ENCODE data around the gene SIPA1L3. TPM values are rescaled to one million over a fixed set of nuclear protein-coding genes. Genes with fewer than 3 reads are reported as not detected.

Gene SIPA1L3
- polyA plus RNA-seq, 1 of the 3 experiments (the other 2 are of a cell fraction): 11.6 TPM

DNA sequence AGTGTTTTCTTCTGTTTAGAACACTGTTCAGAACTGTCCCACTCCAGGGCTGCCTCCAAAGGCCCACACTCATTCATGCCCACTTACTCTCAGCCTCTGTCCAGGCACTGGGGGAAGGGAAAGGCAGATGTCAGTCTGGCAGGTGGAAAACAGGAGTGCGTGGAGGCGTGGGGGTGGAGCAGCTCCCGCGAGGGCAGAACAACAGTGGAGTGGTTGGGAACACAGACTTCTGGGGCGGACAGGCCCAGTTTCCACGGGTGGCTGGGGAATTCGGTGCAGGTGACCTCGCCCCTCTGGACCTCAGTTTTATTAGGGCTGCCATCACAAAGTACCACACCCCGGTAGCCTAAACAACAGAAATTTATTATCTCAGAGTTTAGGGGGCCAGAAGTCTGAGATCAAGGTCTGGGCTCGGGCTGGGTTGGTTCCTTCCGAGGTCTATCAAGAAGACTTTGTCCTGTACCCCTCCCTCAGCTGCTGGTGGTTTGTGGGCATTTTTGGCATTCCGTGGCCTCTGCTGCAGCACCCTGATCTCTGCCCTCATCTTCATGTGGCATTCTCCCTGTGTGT is 59.7 kb downstream of the SIPA1L3 start:
- POLR2A ChIA-PET: interaction anchor here (0.8 kb wide), 1 partner anchor 38 kb away, joined by 3 read pairs; no protein-coding TSS in a partner anchor

DNA sequence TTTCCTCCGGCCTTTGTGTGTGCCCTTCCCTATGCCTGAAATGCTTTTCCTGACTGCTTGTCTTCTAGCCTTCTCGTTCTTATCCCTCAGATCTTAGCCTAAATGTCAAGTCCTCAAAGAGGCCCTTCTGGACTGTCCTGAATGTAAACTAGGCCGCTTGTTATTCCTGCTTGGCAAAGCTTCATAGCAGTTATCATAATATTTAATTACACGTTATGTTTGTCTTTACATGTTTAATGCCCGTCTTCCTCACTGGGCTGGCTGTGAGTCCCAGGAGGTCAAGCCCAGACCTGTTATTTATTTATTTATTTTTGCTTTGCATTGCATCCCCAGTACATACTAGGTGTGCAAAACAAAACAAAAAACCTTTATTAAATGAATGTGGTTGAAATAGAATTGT is 62.7 kb downstream of the SIPA1L3 start:
- no peak overlapping the region for H3K9ac ChIP-seq
- no peaks in the 10 kb centered on the region for H3K9me2 ChIP-seq
- H3K4me2 ChIP-seq: no peak overlapping the region
- no peak for DNase-seq
- H4K20me1 ChIP-seq (ENCODE audit: insufficient read depth): no peaks in the 10 kb centered on the region
- no peaks in the 10 kb centered on the region for H3K9me3 ChIP-seq
- WGBS (ENCODE audit: low lambda C conversion rate): 95% methylated on average over 5 of the region's 5 CpGs
- ChIA-PET CTCF (no interaction called here), POLR2A (no interaction called here)
- H3K27ac ChIP-seq (ENCODE audit: low read depth in 2 of 2, low read length in 1 of 2): no peak overlapping the region
- no peaks in the 10 kb centered on the region for H3K27me3 ChIP-seq (ENCODE audit: insufficient read depth)
- H3K79me2 ChIP-seq (ENCODE audit: insufficient read depth): peaks cover 99% of the 10 kb centered on the region
- H3K4me3 ChIP-seq (ENCODE audit: low read depth in 2 of 2, low read length in 1 of 2): no peak overlapping the region
- H3K36me3 ChIP-seq (replicated peaks in 1 of 2; ENCODE audit: control insufficient read depth in 1 of 2, insufficient read depth in 2 of 2, low read length in 1 of 2): no peaks in the 10 kb centered on the region
- H3K4me1 ChIP-seq (ENCODE audit: control insufficient read depth in 1 of 2, insufficient read depth in 2 of 2, low read depth in 1 of 2, low read length in 1 of 2): peaks cover 5 to 14% of the 10 kb centered on the region in 2 experiments; a peak in 1 of 4 replicates
- TF ChIP-seq GATA2 (CRISPR knock-in tag; IDR thresholded peaks at IDR 0.05) (no peak), MEF2A (IDR thresholded peaks at IDR 0.05; ENCODE audit: borderline replicate concordance, low read depth) (no peak)
- no peak overlapping the region for H2AFZ ChIP-seq (ENCODE audit: low read depth)
- no peaks in the 10 kb centered on the region for H3F3A ChIP-seq (replicated peaks; ENCODE audit: insufficient read depth)

More for the DNA sequence above, 59.7 kb downstream of the SIPA1L3 start:
- Histone ChIP-seq H3K9ac (no peak overlapping the region), H3K4me2 (no peak overlapping the region), H4K20me1 (ENCODE audit: insufficient read depth) (no peaks in the 10 kb centered on the region), H3K9me3 (no peaks in the 10 kb centered on the region), H3F3A (replicated peaks; ENCODE audit: insufficient read depth) (peaks cover 5% of the 10 kb centered on the region), H3K27me3 (ENCODE audit: insufficient read depth) (no peaks in the 10 kb centered on the region), H3K4me1 (ENCODE audit: control insufficient read depth in 1 of 2, insufficient read depth in 2 of 2, low read depth in 1 of 2, low read length in 1 of 2) (peaks cover 5 to 14% of the 10 kb centered on the region in 2 experiments; a peak in 2 of 4 replicates), H3K27ac (ENCODE audit: low read depth in 2 of 2, low read length in 1 of 2) (peak overlapping the region in 1 of 2 experiments; percentile 30; a peak in 1 of 4 replicates), H3K9me2 (no peaks in the 10 kb centered on the region), H3K36me3 (replicated peaks in 1 of 2; ENCODE audit: control insufficient read depth in 1 of 2, insufficient read depth in 2 of 2, low read length in 1 of 2) (peaks cover 0 to 3% of the 10 kb centered on the region in 2 experiments), H2AFZ (ENCODE audit: low read depth) (no peak overlapping the region), H3K79me2 (ENCODE audit: insufficient read depth) (peaks cover 99% of the 10 kb centered on the region), H3K4me3 (ENCODE audit: low read depth in 2 of 2, low read length in 1 of 2) (no peak overlapping the region)
- CTCF ChIA-PET: no interaction called here
- WGBS (ENCODE audit: low lambda C conversion rate): 82% methylated on average over 12 of the region's 12 CpGs
- TF ChIP-seq, protein P1, sequence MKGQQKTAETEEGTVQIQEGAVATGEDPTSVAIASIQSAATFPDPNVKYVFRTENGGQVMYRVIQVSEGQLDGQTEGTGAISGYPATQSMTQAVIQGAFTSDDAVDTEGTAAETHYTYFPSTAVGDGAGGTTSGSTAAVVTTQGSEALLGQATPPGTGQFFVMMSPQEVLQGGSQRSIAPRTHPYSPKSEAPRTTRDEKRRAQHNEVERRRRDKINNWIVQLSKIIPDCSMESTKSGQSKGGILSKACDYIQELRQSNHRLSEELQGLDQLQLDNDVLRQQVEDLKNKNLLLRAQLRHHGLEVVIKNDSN (IDR thresholded peaks at IDR 0.05; ENCODE audit: borderline replicate concordance, low read depth): no peak
- TF ChIP-seq SMC3 (IDR thresholded peaks at IDR 0.05; ENCODE audit: low read depth, low read length): no peak
- TF ChIP-seq, protein P2, sequence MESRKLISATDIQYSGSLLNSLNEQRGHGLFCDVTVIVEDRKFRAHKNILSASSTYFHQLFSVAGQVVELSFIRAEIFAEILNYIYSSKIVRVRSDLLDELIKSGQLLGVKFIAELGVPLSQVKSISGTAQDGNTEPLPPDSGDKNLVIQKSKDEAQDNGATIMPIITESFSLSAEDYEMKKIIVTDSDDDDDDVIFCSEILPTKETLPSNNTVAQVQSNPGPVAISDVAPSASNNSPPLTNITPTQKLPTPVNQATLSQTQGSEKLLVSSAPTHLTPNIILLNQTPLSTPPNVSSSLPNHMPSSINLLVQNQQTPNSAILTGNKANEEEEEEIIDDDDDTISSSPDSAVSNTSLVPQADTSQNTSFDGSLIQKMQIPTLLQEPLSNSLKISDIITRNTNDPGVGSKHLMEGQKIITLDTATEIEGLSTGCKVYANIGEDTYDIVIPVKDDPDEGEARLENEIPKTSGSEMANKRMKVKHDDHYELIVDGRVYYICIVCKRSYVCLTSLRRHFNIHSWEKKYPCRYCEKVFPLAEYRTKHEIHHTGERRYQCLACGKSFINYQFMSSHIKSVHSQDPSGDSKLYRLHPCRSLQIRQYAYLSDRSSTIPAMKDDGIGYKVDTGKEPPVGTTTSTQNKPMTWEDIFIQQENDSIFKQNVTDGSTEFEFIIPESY (IDR thresholded peaks at IDR 0.05; ENCODE audit: borderline replicate concordance, low read depth): no peak
- no peak for TF ChIP-seq FOXM1 (IDR thresholded peaks at IDR 0.05; ENCODE audit: low read depth)
- no peak for TF ChIP-seq MEF2A (IDR thresholded peaks at IDR 0.05; ENCODE audit: borderline replicate concordance, low read depth)
- TF ChIP-seq RAD21 (IDR thresholded peaks at IDR 0.05; ENCODE audit: low read length): no peak
- no peak for TF ChIP-seq FOSL2 (IDR thresholded peaks at IDR 0.05; ENCODE audit: borderline replicate concordance, low read depth)
- no peak for TF ChIP-seq GATA2 (CRISPR knock-in tag; IDR thresholded peaks at IDR 0.05)
- no peak for TF ChIP-seq EP300 (IDR thresholded peaks at IDR 0.05; ENCODE audit: borderline replicate concordance in 1 of 2, low read depth in 1 of 2, low read length in 1 of 2)
- TF ChIP-seq, protein P3, sequence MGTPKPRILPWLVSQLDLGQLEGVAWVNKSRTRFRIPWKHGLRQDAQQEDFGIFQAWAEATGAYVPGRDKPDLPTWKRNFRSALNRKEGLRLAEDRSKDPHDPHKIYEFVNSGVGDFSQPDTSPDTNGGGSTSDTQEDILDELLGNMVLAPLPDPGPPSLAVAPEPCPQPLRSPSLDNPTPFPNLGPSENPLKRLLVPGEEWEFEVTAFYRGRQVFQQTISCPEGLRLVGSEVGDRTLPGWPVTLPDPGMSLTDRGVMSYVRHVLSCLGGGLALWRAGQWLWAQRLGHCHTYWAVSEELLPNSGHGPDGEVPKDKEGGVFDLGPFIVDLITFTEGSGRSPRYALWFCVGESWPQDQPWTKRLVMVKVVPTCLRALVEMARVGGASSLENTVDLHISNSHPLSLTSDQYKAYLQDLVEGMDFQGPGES (IDR thresholded peaks at IDR 0.05; ENCODE audit: low read depth, low read length): no peak
- no peak for DNase-seq

All from SK-N-SH (cell line).